HuH-7.5 (cell line): ENCODE results near the gene GAMT.

Source experiments
- DNase-seq: peaks from one replicate; pipeline ENCODE4 v3.0.0; 2011; ENCODE audit warnings: low spot score

Gene GAMT

GRCh38 chr19:1365319-1366269, 35.7 kb downstream of the GAMT start:
- DNase-seq: no peak

DNA sequence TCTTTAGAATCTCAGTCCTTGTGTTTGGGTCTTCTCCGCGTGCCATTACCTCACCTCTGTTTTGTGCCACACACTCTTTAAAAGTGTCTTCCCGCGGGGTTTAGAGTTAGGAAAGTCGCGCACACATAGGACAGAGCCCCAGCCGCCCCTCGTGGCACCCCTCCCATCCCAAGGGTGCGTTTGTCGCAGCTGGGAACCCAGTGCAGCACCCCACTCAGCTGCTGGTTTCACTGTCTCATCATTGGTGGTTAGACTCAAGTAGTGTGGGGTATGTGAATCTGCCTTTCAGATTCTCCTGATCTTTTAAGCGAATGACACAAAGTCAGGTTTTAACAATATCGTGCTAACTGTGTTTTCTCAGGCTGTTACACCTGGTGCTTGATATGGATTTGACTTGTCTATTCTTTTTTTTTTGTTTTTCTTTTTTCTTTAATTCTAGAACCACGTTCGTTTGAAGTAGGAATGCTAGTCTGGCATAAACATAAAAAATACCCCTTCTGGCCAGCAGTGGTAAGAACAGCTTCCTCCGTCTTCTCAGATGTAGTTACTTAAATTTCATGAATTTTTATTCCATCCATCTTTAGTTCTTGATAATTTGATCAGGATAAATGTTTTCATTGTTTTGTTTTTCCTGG, 37.2 kb downstream of the GAMT start:
- DNase-seq: no peak

GRCh38 chr19:1363599-1363998, 37.7 kb downstream of the GAMT start:
- DNase-seq: no peak

DNA sequence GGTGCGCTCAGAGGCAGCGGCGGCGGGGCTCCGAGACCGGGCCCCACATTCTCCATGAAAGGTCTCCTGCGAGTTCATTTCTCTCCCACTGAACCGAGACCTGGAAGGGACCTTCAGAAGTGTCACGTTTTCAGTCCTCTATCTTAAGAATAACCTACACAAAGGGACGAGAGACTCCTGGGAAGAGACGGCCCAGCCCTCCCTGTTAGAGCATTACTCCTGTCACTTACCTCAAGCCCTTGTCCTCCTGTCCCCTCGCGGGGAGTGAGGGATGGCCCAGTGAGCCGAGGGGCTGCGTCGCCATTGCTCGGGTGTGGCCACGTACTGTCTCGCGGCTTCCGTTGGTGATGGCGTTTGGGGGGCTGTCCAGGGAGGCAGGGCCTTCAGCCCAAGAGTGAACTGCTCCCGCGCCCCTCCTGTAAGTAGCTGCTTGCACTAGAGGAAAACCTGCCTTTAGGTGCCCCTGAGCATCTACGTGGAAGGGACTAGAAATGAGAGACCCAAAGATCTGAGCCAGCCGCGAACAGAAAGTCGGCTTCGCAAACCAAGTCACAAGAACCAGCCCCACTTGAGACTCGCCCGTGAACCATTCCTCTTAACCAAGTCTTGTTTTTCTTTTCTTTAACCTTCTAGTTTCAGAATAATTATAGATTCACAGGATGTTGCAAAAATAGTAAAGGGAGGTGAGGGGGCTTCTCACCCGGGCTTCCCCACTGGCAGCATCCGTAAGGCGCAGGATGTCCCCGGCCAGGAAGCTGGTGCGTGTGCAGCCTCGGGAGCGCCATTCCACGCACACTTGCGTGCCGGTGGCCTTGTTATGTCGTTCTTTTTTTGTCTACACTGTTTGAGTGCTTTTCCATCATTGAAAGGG, 38.7 kb downstream of the GAMT start:
- no peak for DNase-seq

DNA sequence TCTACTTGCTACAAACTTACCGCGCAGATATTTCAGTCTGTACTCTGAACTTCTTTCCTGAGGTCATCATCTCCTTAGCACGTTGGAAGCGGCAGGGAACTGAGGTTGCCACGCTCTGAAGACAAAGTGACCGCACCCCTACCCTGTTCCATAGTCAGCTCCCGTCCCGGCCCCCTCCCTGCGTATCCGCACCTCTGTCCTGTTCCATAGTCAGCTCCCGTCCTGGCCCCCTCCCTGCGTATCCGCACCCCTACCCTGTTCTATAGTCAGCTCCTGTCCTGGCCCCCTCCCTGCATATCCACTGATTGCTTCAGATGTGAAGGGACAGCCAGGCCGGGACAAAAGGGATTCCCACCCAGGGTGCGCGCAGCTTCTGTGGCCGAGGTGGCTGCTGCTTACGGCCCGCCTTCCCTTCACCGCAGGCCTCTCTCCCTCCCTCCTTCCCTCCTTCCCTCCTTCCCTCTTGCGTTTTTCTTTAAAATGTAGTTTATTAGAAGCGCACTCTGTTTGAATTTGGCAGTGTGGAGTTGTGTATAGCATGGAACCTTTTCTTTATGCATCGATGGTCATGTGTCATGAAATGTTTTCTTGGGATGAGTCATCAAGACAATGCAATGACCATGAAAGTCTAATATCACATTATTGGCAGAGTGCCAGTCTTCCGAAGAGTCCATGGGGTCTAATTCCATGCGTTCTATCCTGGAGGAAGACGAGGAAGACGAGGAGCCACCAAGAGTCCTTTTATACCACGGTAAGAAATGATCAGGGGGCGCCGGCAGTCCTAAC, 39.5 kb downstream of the GAMT start:
- DNase-seq: no peak

- DNase-seq: no peak
Observed at GRCh38 chr19:1360818-1361461, 40.4 kb downstream of the GAMT start.

DNA sequence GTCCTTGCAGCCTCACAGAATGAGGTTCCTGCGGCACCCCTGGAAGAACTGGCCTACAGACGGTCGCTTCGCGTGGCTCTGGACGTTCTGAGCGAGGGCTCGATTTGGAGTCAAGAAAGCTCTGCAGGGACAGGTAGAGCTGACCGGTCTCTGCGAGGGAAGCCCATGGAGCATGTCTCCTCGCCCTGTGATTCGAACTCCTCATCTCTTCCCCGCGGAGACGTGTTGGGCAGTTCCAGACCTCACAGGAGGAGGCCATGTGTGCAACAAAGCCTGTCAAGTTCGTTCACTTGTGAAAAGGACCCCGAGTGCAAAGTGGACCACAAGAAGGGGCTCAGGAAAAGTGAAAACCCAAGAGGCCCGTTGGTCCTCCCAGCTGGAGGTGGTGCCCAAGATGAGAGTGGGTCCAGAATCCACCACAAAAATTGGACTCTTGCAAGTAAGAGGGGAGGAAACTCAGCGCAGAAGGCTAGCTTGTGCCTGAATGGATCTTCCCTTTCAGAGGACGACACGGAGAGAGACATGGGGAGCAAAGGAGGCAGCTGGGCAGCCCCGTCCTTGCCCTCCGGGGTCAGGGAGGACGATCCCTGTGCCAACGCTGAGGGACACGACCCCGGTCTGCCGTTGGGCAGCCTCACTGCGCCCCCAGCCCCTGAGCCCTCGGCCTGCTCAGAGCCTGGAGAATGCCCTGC, 41.1 kb downstream of the GAMT start:
- no peak for DNase-seq

DNA sequence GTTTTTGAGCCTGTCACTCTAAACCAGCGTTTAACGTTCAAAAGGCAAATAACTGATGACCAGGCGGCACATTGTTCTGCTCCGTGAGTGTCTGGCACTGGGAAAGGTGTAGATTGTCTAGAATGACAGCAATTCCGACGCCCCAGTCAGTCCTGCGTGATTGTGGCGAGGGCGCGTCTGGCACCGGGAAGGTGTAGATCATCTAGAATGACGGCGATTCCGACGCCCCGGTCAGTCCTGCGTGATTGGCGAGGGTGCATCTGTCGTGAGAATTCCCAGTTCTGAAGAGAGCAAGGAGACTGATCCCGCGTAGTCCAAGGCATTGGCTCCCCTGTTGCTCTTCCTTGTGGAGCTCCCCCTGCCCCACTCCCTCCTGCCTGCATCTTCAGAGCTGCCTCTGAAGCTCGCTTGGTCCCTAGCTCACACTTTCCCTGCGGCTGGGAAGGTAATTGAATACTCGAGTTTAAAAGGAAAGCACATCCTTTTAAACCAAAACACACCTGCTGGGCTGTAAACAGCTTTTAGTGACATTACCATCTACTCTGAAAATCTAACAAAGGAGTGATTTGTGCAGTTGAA, 43.7 kb downstream of the GAMT start:
- no peak for DNase-seq

- DNase-seq: no peak
Observed at GRCh38 chr19:1356508-1356865, 44.9 kb downstream of the GAMT start.

DNA sequence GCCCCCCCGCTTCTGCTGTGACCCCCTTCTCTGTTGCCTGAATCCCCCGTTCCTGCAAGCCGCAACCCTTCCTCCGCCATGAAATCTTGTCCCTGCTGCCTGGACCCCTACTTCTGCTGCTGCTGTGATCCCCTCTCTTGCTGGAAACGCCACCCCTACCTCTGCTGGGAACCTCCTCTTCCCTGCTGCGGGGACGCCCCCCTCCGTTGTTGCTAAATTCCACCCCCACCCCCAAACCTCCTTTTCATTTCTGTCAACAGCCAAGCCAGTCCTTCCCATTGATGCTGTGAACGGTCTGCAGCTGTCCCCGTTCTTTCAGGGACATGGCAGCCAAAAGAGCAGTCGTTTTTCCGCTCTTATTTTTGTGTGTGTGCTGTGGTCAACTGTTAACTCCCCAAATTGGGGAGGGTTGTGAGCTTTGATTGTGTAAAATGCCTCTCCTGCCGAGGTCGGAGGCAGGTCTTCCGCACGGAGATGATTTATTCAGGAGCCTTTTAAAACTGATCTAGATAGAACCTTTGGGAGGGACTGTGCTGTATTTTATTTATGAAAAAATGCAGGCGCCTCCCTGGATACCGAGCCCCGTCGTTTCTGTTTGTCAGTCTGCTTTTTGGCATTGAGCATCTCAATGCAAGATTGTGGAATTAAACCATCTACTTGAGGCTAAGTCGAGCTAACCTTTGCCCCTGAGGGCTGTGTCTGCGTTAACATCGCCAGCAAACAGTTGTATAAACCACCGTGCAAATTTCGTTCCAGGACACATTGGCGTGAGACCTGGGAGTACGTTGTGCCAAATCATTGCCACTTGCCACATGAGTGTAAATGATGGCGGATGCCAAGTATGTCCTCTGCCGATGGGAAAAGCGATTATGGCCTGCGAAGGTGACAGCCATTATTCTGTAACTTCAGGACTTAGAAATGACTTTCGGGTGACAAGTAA, 45.5 kb downstream of the GAMT start:
- DNase-seq: peak; percentile 40

GRCh38 chr19:1354970-1355567, 46.3 kb downstream of the GAMT start:
- DNase-seq: peak; percentile 63

GRCh38 chr19:1353144-1353543, 48.2 kb downstream of the GAMT start:
- DNase-seq: no peak

DNA sequence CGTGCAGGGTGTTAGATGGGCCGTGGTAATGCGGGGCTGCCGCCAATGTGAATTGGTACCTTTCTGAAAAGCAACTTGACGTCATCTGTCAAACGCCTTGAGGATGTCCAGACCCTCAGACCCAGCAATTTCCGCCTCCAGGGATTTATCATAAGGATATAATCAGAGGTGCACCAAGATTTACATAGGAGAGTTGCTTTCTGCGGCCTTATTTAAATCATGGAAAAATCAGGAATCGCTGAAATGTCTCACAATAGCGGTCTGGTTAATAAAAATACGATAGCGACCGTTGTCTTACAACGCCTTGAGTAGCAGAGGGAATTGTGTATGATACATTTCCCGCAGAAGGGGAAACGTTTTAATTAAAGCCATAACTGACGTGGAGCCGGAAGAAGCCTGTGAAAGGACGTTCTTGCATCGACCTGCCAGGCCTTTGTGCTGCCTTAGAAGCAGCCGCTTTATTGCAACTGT, 49.9 kb downstream of the GAMT start:
- no peak for DNase-seq

GRCh38 chr19:1350867-1351266, 50.5 kb downstream of the GAMT start:
- DNase-seq: no peak

DNA sequence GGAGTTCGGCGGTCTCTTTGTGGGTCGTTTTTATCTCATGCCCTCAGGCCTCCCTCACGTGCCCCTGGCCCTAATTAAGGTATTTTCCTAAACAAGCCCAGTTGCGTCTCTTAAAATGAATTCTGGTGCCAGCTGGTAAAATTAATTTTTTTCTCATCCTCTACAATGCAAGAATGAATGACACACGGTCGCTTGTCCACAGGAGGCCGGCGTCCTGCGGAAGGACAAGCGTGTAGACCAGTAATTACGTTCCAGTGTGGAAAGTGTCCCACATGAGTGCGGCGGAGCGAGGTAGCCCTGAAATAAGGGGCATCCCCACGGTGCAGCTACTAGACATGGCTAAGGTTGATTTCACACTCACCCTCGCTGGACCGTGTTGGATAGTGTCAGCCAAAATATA, 52.1 kb downstream of the GAMT start:
- no peak for DNase-seq
